Measurements from ENCODE around the gene THEM4.

Gene THEM4

GRCh38 chr1:151834239-151834638 lies 75.1 kb downstream of the THEM4 start:
- Histone ChIP-seq H3K36me3 (no peaks in the 10 kb centered on the region), H3K9me3 (no peaks in the 10 kb centered on the region), H3K27ac (no peak overlapping the region), H3K4me3 (ENCODE audit: low read depth in 1 of 2, low read length in 1 of 2) (no peak overlapping the region), H3K27me3 (peaks cover 60% of the 10 kb centered on the region), H3K4me1 (ENCODE audit: control insufficient read depth in 1 of 2, insufficient read depth in 1 of 2, low read depth in 1 of 2, low read length in 1 of 2) (peaks cover 10 to 15% of the 10 kb centered on the region in 2 experiments)
- no peak for TF ChIP-seq CTCF (IDR thresholded peaks at IDR 0.05)

GRCh38 chr1:151833172-151833900 lies 76.0 kb downstream of the THEM4 start:
- H3K27ac ChIP-seq = no peak overlapping the region
- peaks cover 10 to 11% of the 10 kb centered on the region in 2 experiments for H3K4me1 ChIP-seq (ENCODE audit: control insufficient read depth in 1 of 2, insufficient read depth in 1 of 2, low read depth in 1 of 2, low read length in 1 of 2)
- no peak overlapping the region for H3K4me3 ChIP-seq (ENCODE audit: low read depth in 1 of 2, low read length in 1 of 2)

GRCh38 chr1:151832318-151832980 lies 76.9 kb downstream of the THEM4 start:
- TF ChIP-seq CTCF (IDR thresholded peaks at IDR 0.05) = no peak
- Histone ChIP-seq H3K4me1 (ENCODE audit: control insufficient read depth in 1 of 2, insufficient read depth in 1 of 2, low read depth in 1 of 2, low read length in 1 of 2) (peaks cover 10 to 14% of the 10 kb centered on the region in 2 experiments), H3K9me3 (no peaks in the 10 kb centered on the region), H3K4me3 (ENCODE audit: low read depth in 1 of 2, low read length in 1 of 2) (no peak overlapping the region), H3K27ac (no peak overlapping the region), H3K36me3 (no peaks in the 10 kb centered on the region), H3K27me3 (peaks cover 46% of the 10 kb centered on the region)

More at GRCh38 chr1:151833172-151833900, 76.0 kb downstream of the THEM4 start:
- H3K27me3 ChIP-seq = peaks cover 51% of the 10 kb centered on the region
- no peaks in the 10 kb centered on the region for H3K9me3 ChIP-seq
- TF ChIP-seq CTCF (IDR thresholded peaks at IDR 0.05) = no peak
- H3K36me3 ChIP-seq = no peaks in the 10 kb centered on the region

GRCh38 chr1:151831605-151832004 lies 77.7 kb downstream of the THEM4 start, which contains the start of gene RORC:
Gene RORC (minus strand): TSS chr1:151831802. CDS start chr1:151831764, 38 bp downstream.
- Histone ChIP-seq H3K4me3 (ENCODE audit: low read depth in 1 of 2, low read length in 1 of 2) (no peak within 1 kb of the TSS), H3K27me3 (peaks cover 37% of the 10 kb centered on the region), H3K9me3 (no peaks in the 10 kb centered on the region), H3K4me1 (ENCODE audit: control insufficient read depth in 1 of 2, insufficient read depth in 1 of 2, low read depth in 1 of 2, low read length in 1 of 2) (peaks cover 10 to 14% of the 10 kb centered on the region in 2 experiments), H3K27ac (no peak within 1 kb of the TSS), H3K36me3 (no peaks in the 10 kb centered on the region)
- TF ChIP-seq CTCF (IDR thresholded peaks at IDR 0.05) = no peak

- no peak for TF ChIP-seq CTCF (IDR thresholded peaks at IDR 0.05)
- Histone ChIP-seq H3K4me3 (ENCODE audit: low read depth in 1 of 2, low read length in 1 of 2) (no peak overlapping the region), H3K36me3 (no peaks in the 10 kb centered on the region), H3K9me3 (no peaks in the 10 kb centered on the region), H3K27ac (no peak overlapping the region), H3K27me3 (peaks cover 34% of the 10 kb centered on the region), H3K4me1 (ENCODE audit: control insufficient read depth in 1 of 2, insufficient read depth in 1 of 2, low read depth in 1 of 2, low read length in 1 of 2) (peaks cover 10 to 14% of the 10 kb centered on the region in 2 experiments)
These were observed 78.1 kb downstream of the THEM4 start for GRCh38 chr1:151831256-151831591.

All from neutrophil (primary cell).